Prostate gland (tissue), 2 donors: ENCODE results near the gene MAP3K8.

Experiments used
- CTCF ChIP-seq, 4 experiments: fragments of 200-600 bp in 2 of 4; fragments of 450-650 bp in 2 of 4; sonication (generic) in 2 of 4; IDR thresholded peaks; 1 replicate in 3 of 4; 2 replicates in 1 of 4; pipeline ENCODE4 v1.5.1; 2016 to 2019; ENCODE audit warnings: antibody characterized with exemption in 4 of 4, mild to moderate bottlenecking in 2 of 4, moderate library complexity in 2 of 4
- POLR2A ChIP-seq: fragments of 450-650 bp; IDR thresholded peaks from one replicate; pipeline ENCODE4 v1.6.1; 2016; ENCODE audit warnings: antibody characterized with exemption, mild to moderate bottlenecking

DNA sequence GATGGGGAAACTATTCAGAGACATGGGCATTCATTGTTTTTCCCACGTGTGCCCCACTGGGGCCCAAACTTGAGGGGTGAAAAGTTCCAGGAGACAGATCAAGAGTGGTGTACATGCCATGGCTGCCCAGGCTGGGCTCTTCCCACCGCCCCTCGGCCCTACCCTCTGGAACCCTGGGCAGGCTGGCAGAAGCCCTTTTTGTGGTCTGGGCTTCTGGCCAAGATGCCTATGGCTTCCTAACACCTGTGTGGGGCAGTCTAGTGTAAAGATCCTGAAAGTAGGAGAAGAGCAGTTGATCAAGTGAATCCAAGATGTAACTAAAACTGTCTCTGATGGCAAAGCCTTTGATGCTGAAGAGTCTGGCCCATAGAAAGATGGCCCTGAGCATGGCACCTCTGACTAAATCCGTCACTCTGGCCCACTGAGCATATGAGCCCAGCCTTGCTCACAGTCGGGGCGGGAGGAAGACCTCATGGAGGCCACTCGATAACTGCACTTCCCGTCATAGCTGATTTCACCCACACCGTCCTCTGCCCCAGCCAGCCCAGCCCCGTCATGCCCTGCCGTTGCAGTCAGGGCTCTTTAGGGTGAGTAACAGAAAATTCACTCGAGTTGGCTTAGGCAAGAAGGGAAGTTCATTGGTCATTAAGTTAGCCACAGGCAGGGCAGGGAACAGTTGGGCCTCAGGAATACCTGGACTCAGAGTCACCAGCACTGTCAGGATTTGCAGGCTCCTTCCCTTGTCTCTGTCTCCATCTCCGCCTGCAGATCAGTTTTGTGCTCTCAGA, 47.0 kb upstream of the MAP3K8 start:
- TF ChIP-seq CTCF (IDR thresholded peaks at IDR 0.05): no peak
- TF ChIP-seq POLR2A: no peak
